Esophagus squamous epithelium (tissue), 4 donors: ENCODE measurements around the gene DOCK2.

ENCODE experiments used
- POLR2A ChIP-seq, 4 donors: fragments of 450-650 bp; IDR thresholded peaks; one replicate each; pipeline ENCODE4 v1.6.1; 2017; ENCODE audit warnings: antibody characterized with exemption in 4 of 4, mild to moderate bottlenecking in 4 of 4, moderate library complexity in 3 of 4
- TF ChIP-seq, protein P1 (sequence below), 6 experiments: fragments of 450-650 bp in 4 of 6; fragments of 200-600 bp in 2 of 6; sonication (generic) in 2 of 6; IDR thresholded peaks; one replicate each; pipeline ENCODE4 v1.5.1; 2016 to 2019; ENCODE audit warnings: antibody characterized with exemption in 6 of 6, mild to moderate bottlenecking in 4 of 6, moderate library complexity in 4 of 6

GRCh38 chr5:169935762-169936161 is 298.7 kb downstream of the DOCK2 start:
- TF ChIP-seq, protein P1, sequence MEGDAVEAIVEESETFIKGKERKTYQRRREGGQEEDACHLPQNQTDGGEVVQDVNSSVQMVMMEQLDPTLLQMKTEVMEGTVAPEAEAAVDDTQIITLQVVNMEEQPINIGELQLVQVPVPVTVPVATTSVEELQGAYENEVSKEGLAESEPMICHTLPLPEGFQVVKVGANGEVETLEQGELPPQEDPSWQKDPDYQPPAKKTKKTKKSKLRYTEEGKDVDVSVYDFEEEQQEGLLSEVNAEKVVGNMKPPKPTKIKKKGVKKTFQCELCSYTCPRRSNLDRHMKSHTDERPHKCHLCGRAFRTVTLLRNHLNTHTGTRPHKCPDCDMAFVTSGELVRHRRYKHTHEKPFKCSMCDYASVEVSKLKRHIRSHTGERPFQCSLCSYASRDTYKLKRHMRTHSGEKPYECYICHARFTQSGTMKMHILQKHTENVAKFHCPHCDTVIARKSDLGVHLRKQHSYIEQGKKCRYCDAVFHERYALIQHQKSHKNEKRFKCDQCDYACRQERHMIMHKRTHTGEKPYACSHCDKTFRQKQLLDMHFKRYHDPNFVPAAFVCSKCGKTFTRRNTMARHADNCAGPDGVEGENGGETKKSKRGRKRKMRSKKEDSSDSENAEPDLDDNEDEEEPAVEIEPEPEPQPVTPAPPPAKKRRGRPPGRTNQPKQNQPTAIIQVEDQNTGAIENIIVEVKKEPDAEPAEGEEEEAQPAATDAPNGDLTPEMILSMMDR (IDR thresholded peaks at IDR 0.05), result no peak
- no peak for TF ChIP-seq POLR2A (IDR thresholded peaks at IDR 0.05)
